HG03442 (cell line): ENCODE data around the gene ZSWIM8.
A peak's percentile ranks its signal among the peaks of the same experiment; 100 is the strongest.
"Not testable (repeated sequence)": the region's sequence is repeated elsewhere in the genome, so short reads cannot be mapped to it uniquely, and the experiment has no call there.

Source experiments
- ATAC-seq: cut with Tn5 transposase; IDR thresholded peaks from one replicate; pipeline ENCODE4 v1.9.1; 2021; ENCODE audit warnings: mild to moderate bottlenecking, moderate library complexity; ENCODE audit not compliant: unreplicated experiment

The ZSWIM8 gene, protein sequence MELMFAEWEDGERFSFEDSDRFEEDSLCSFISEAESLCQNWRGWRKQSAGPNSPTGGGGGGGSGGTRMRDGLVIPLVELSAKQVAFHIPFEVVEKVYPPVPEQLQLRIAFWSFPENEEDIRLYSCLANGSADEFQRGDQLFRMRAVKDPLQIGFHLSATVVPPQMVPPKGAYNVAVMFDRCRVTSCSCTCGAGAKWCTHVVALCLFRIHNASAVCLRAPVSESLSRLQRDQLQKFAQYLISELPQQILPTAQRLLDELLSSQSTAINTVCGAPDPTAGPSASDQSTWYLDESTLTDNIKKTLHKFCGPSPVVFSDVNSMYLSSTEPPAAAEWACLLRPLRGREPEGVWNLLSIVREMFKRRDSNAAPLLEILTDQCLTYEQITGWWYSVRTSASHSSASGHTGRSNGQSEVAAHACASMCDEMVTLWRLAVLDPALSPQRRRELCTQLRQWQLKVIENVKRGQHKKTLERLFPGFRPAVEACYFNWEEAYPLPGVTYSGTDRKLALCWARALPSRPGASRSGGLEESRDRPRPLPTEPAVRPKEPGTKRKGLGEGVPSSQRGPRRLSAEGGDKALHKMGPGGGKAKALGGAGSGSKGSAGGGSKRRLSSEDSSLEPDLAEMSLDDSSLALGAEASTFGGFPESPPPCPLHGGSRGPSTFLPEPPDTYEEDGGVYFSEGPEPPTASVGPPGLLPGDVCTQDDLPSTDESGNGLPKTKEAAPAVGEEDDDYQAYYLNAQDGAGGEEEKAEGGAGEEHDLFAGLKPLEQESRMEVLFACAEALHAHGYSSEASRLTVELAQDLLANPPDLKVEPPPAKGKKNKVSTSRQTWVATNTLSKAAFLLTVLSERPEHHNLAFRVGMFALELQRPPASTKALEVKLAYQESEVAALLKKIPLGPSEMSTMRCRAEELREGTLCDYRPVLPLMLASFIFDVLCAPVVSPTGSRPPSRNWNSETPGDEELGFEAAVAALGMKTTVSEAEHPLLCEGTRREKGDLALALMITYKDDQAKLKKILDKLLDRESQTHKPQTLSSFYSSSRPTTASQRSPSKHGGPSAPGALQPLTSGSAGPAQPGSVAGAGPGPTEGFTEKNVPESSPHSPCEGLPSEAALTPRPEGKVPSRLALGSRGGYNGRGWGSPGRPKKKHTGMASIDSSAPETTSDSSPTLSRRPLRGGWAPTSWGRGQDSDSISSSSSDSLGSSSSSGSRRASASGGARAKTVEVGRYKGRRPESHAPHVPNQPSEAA (N-terminal part only)

DNA sequence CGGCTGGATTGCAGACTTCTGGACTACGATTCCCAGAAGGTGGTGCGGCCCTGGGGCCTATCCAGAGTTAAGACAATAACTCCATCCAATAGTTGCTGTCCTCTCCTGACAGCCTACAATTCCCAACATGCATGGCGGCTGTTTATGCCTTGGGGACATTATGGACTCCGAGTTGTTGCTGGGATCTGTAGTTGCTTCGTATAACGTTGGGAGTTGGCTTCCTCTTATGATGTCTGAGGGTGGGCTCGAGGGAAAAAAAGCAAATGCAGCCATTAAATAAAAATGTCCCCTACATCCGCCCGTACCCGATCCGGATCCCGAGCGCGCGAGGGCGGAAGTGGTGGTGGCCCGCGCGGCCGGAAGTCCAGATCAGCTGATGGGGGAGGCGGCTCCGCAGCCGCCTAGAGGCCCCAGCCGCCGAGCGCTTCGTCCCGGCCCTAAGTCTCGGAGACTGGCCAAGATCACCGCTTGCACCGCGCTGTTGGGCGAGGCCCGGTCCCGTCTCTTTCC lies at the start of gene ZSWIM8:
Gene ZSWIM8, plus strand, starts transcription at position 396 of the 510 bp plus-strand sequence. CDS start 273 bp downstream, outside the sequence.
- ATAC-seq: peak; percentile 67

DNA sequence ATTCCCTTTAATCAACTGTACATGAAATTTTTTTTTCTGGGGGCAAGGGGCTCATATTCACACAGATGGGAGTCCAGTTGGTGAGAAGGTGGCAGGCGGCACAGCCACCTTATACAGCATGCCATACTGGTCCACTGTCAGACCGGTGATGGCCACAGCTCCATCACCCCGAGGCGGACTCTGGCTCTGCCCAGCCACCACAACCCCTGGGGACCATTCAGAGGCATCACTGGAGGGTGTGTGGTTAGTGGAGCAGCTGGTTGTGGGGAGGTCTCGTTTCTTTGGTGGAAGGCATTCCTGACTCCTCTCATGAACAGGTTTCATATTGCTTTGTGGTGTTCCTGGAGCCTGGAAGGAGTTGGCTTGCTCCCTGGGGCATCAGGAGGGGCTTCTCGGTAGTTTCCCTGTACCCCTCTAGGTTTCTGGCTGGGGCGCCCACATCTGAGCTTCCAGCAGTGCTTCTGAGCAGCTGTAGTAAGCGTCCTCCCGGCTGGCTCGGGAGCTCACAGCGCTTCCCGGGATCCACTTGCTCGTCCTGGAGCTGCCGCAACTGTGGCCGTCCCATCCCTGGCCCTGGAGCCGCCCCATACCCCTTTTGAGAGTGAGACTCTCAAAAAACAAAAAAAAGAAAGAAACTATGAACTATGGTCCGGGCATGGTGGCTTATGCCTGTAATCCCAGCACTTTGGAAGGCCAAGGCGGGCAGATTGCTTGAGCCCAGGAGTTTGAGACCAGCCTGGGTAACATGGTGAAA lies 44.7 kb upstream of the ZSWIM8 start:
- not testable (repeated sequence) for ATAC-seq

DNA sequence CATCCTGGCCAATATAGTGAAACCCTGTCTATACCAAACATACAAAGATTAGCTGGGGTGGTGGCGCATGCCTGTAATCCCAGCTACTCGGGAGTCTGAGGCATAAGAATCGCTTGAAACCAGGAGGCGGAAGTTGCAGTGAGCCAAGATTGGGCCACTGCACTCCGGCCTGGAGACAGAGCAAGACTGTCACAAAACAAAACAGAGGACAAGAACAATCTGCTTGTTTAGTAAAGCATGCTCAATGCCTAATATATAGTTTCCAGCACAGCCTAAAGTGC lies 43.0 kb upstream of the ZSWIM8 start:
- ATAC-seq: no peak

DNA sequence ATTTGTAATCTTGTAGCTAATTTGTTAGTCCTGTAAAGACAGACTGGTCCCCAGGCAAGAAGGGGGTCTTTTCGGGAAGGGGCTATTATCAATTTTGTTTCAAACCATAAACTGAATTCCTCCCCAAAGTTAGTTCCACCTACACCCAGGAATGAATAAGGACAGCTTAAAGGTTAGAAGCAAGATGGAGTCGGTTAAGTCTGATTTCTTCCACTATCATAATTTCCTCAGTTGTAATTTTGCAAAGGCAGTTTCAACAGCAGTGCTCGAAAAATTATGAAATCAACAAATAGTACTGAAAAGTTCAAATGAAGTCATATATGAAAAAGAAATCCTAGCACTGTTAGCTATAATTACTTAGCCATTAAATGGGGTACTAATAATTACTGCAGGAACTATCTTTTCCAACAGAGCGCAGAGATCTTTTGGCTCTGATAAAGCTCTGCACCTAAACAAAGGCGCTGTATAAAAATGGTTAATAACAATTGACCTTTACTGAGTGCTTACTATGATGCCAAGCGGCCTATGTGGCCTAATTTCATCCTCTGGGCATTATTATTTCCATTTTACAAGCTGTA lies 42.0 kb upstream of the ZSWIM8 start:
- ATAC-seq: no peak

DNA sequence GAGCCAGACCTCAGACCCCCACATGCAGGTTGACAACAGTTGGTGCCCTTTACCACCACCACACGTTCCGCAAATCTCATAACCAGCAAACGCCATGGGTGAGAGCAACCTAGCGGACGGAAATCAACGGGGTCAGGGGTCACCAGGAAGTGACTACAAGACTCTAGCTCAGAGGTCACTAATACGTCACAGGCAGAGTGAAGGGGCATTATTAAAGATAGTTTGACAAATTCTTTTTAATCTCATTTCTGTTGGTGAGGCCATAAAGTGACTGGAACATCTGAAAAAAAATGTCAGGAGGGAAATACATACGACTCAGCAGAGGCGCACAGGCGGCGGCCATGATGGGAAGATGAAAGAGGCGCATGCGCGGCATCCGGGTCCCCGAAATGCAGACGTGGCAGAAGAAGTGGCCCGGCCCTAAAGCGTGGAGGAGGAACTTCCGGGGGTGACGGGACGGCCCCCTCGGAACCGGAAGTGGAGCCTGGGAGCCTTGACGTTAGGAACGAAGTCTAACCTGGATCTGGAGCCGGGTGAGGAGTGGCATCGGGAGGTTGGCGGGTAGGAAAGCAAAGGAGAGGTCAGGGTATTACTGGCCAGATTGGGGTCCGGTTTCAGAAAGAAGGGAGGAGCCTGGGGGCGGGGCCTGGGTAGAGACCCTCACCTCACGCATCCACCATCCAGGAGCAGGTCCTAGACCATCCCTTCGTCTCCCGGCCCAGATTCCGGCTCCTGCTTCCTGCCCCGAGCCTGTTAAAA lies 41.3 kb upstream of the ZSWIM8 start, which contains the start of gene SEC24C:
Gene SEC24C, plus strand, starts transcription at position 468 of the 759 bp plus-strand sequence. CDS start 2,461 bp downstream, outside the sequence.
- peak; percentile 92 for ATAC-seq

DNA sequence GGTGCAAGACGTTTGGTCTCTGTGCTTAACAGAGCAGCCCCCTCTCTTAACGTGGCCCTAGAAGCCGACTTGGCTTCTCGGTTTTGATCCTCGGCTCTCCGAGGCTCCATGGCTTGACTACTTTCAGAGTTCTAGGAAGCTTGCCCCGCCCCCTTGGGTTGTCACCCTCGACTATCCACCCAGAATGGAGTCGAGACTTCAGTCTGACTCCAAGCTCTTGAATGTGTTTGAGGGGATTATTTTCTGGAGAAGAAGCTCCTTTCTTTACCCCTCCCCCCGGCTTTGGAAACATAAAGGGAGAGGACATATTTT lies 40.8 kb upstream of the ZSWIM8 start:
- peak; percentile 23 for ATAC-seq

DNA sequence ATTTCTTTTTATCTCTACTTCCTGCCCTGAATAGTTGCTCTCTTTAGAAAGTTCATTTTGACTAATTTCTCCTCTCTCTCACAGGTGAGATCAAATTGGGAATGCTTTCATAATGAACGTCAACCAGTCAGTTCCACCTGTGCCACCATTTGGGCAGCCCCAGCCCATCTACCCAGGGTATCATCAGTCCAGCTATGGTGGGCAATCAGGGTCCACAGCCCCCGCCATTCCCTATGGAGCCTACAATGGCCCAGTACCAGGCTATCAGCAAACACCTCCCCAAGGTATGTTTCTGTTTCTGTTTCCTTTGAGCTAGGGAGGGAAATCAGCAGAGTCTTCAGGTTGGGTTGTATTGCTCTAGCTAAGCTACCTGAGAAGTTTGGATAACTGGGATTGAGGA lies 38.7 kb upstream of the ZSWIM8 start:
- no peak for ATAC-seq

DNA sequence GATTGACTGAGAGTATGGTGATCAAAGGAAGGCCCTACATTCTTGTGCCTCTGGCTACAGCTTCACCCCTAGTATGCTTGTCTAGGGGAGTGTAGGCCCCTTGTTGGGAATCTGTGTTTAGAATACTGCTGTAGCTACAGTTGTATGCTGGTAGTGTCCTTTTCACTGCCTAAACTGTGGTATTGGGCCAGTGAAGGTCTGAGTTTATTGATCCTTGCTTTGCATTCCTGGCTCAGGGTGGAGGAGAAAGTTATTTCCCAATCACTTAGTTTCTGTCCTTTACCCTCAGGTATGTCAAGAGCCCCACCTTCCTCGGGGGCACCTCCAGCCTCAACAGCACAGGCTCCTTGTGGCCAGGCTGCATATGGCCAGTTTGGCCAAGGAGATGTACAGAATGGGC lies 34.6 kb upstream of the ZSWIM8 start:
- no peak for ATAC-seq

DNA sequence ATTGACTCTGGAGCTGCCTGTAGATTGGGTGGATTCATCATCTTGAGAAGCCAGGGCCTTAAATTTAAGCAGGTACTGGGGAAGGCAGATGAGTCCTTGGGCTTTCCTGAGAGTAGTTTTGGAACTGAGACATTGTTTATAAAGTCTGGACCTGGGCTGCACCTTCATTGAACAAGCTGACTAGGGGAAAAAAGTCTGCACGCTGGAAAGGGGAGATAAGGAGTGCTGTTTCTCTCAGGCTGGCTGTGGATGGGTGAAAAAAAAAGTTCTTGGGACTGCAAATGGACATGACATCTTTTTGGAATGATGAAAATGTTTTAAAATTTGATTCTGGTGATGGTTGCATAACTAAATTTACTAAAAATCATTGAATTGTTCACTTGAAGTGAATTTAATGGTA lies 29.2 kb upstream of the ZSWIM8 start:
- ATAC-seq: no peak

DNA sequence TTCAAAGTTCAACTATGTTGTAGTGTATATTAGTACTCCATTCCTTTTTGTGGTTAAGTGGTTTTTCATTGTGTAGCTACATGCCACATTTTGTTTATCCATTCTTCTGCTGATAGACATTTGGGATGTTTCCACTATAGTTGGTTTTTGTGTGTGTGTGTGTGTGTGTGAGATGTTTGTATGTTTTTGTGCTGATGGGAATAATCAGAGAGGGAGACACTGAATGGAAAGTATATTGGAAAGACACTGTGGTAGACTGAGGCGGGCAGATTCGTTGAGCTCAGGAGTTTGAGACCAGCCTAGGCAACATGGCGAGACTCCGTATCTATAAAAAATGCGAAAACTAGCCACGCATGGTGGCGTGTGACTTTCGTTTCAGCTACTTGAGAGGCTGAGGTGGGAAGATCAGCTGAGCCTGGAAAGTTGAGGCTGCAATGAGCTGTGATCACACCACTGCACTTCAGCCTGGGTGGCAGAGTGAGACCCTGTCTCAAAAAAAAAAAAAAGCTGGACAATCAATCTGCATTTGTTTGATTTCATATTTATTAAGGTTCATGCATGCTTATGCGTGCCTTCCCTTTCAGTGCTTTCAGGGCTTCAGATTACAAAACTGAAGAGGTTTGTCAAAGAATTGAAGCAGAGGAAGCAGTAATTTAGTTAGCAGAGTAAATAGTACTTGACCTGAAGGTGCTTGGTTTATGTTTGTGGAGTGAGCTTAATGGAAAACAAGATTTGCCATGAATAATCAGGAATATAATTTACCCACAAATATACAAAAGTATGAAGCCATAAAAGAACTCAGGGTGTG lies 26.5 kb upstream of the ZSWIM8 start:
- ATAC-seq: no peak

DNA sequence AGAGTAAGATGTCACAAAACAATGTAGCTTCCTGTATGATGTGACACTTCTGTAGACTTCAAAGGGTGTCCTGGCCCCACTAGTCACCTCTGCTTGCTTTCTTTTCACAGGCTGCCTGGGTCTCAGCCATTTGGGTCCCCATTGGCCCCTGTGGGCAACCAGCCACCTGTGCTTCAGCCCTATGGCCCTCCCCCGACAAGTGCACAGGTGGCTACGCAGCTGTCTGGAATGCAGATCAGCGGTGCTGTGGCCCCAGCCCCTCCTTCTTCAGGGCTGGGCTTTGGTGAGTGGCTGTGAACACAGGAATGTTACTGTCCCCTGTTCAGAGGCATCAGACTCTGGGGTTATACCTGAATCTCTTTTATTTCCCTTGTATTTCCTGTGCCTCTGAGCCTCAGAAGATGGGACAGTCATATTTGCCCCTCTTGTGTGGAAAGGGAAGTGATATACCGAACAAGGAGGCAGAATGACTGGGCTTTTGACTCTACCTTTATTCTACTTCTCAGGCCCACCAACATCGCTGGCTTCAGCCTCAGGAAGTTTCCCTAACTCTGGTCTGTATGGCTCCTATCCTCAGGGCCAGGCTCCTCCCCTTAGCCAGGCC lies 25.8 kb upstream of the ZSWIM8 start:
- ATAC-seq: no peak

DNA sequence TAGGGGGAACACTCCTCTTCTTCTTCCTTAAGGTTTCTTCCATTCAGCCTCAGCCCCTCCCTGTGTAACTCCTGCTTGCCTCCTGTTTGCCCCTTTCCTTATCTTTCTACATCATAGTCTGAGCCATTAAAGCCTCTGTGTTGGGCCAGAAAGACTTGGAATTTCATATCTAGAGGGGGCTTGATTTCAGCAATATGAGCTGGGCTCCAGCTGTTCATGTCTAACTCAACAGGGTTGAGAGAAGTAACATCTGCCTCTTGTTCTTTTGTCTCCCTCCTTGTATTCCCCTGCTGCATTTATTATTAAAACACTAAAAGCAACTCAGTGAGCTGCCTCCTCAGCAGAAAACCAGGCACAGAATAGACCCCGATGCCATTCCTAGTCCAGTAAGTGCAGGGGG lies 23.6 kb upstream of the ZSWIM8 start:
- ATAC-seq: no peak

DNA sequence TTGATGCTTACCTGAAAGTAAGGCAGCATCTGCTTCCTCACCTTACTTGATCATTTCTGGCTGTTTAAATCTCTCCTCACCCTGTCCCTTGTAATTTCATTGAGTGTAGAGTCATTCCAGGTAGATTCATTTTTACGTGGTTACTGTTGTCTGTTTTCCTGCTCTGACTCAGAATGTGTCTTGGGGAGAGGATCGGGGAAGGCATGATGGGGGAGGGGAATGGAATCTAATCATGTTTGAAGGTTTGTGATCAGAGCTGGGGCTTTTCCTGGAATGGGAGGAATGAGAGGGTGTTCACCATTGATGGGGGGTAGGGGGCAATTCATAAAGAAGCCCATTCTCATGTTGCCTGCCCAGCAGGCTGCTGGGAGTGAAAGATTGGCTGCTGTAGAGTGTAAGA lies 22.5 kb upstream of the ZSWIM8 start:
- no peak for ATAC-seq

DNA sequence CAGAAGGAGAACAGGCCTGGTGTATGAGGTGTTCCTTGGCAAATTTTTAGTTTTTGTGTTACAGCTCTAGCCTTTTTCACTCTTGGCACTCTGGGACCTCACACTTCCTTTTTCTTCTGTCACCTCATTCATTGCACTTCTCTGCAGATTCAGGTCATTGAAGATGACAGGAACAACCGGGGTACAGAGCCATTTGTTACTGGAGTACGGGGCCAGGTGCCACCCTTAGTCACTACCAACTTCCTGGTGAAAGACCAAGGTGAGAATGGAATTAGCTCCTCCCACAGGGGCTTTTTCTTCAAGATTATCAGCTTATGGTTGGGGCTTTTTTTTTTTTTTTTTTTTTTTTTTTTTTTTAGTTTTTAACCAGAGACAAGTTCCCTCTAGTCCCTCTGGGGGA lies 22.1 kb upstream of the ZSWIM8 start:
- no peak for ATAC-seq

DNA sequence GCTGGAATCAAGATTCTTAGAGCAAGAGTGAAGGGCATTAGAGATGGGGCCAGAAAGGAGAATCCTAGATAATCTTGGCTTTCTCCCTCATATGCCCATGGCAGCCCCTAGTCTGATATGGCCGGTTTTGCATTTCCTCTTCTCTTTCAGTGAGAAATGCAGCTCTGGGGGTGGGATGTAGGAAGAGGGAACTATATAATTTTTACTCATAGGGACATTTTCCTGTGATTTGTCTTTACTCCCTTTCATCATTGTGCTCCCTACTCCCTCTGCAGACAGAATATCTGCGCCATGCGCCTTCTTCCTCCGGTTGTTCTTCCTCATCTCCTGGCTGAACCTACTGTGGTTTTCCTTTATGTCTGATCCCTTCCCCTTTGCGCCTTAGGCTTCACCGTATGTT lies 20.3 kb upstream of the ZSWIM8 start:
- ATAC-seq: no peak

DNA sequence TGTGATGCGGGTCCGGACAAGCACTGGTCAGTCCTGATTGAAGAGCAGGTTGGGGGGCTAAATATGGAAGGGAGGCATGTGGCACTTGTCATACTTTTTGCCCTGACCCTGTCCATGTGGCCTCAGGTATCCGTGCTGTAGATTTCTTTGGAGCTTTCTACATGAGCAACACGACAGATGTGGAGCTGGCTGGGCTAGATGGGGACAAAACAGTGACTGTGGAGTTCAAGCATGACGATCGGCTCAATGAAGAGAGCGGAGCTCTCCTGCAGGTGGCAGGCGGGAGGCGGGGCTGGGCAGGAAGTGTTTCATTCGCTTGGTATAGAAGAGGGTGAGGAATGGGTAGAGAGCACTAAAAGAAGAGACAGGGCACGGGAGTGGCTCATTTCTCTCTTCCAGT lies 16.5 kb upstream of the ZSWIM8 start:
- no peak for ATAC-seq

DNA sequence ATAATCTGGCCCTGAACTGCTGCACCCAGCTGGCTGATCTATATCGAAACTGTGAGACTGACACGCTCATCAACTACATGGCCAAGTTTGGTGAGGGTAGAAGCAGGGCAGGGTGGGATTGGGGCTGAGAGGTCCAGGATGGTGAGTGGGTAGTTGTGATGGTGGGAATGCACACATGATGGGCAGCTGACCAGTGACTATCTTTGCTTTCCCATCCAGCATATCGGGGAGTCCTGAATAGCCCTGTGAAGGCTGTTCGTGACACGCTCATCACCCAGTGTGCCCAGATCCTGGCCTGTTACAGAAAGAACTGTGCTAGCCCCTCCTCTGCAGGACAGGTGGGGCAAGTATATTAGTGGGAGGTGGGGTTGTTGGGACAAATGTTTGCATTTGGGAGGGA lies 16.0 kb upstream of the ZSWIM8 start:
- no peak for ATAC-seq

DNA sequence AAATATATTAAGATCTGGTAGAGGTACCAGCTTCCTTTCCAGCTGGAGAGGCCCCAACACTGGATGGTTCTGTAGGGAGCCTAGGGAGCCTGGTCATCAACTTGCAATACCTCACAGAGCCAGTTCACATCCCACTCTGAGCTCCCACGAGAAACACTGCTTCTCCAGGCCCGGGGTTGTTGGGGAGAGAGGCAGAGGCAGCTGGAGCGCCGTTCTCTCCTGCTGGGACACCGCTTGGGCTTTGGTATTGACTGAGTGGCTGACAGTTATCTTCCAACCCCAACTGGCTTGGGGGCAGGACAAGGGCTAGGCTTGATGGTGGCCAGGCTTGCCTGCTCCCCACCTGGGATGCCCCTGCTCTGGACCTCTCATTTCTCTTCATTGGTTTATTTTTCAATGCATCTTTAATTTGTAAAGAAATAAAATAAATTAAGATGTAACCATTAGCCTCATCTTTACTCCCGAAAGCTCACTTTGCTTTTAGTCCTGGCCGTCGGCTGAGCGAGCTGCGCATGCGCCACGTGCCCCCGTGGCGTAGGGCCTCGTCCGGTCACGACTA lies 13.6 kb upstream of the ZSWIM8 start:
- ATAC-seq: peak; percentile 42
